CD8-positive, alpha-beta memory T cell (primary cell): ENCODE data around the gene CMBL. TPM values are rescaled to one million over a fixed set of nuclear protein-coding genes. Genes with fewer than 3 reads are reported as not detected.

Experiments
- CTCF ChIA-PET: fragments of 350-600 bp; sonication (Branson Sonifier 250); formaldehyde crosslinking; loops from one replicate; lab custom pipeline; 2021; ENCODE audit warnings: antibody characterized with exemption; lab: Charles Lee
- POLR2A ChIA-PET: fragments of 350-600 bp; sonication (Branson Sonifier 250); formaldehyde crosslinking; loops from one replicate; lab custom pipeline; 2021; ENCODE audit warnings: antibody characterized with exemption; lab: Charles Lee
- DNase-seq, 5 donors: peaks; one replicate each; pipeline versions ENCODE4 v3.0.0 to v3.0.0-alpha.2; 2020 to 2022; ENCODE audit warnings: mixed read lengths in 1 of 5
- H3K27ac ChIP-seq: one replicate; pipeline ENCODE4 v1.7.0; 2013; ENCODE audit warnings: low read depth, mild to moderate bottlenecking, low read length, moderate library complexity
- H3K27me3 ChIP-seq: 2 replicates; pipeline ENCODE4 v1.7.0; 2013; ENCODE audit warnings: low read length, mild to moderate bottlenecking; ENCODE audit not compliant: insufficient read depth, poor library complexity, severe bottlenecking
- H3K36me3 ChIP-seq: 2 replicates; pipeline ENCODE4 v1.7.0; 2013; ENCODE audit warnings: mild to moderate bottlenecking, low read length, moderate library complexity; ENCODE audit not compliant: insufficient read depth
- H3K4me1 ChIP-seq: 2 replicates; pipeline ENCODE4 v1.7.0; 2013; ENCODE audit warnings: mild to moderate bottlenecking, low read length, moderate library complexity; ENCODE audit not compliant: insufficient read depth
- H3K4me3 ChIP-seq: 2 replicates; pipeline ENCODE4 v1.7.0; 2013; ENCODE audit warnings: mild to moderate bottlenecking, low read length
- H3K9me3 ChIP-seq: 2 replicates; pipeline ENCODE4 v1.7.0; 2013; ENCODE audit warnings: mild to moderate bottlenecking, low read length
- H3K27ac Mint-ChIP-seq, 8 donors: one replicate each; pipeline ENCODE4 v1.8.0; 2020 to 2021; ENCODE audit warnings: mixed read lengths in 8 of 8, mild to moderate bottlenecking in 6 of 8, inconsistent platforms in 3 of 8, moderate library complexity in 3 of 8
- H3K27me3 Mint-ChIP-seq, 2 donors: one replicate each; pipeline ENCODE4 v1.8.0; 2020 to 2021; ENCODE audit warnings: mixed read lengths in 2 of 2, mild to moderate bottlenecking in 1 of 2, moderate library complexity in 1 of 2
- H3K36me3 Mint-ChIP-seq, 3 donors: one replicate each; pipeline ENCODE4 v1.8.0; 2020 to 2021; ENCODE audit warnings: mixed read lengths in 3 of 3, inconsistent platforms in 1 of 3, mild to moderate bottlenecking in 1 of 3
- H3K4me1 Mint-ChIP-seq, 3 donors: one replicate each; pipeline ENCODE4 v1.8.0; 2020 to 2021; ENCODE audit warnings: mixed read lengths in 3 of 3, inconsistent platforms in 1 of 3, mild to moderate bottlenecking in 1 of 3
- H3K4me3 Mint-ChIP-seq, 7 donors: one replicate each; pipeline ENCODE4 v1.8.0; 2020 to 2021; ENCODE audit warnings: mixed read lengths in 7 of 7, mild to moderate bottlenecking in 6 of 7, moderate library complexity in 4 of 7, inconsistent platforms in 2 of 7
- H3K9me3 Mint-ChIP-seq, 5 donors: one replicate each; pipeline ENCODE4 v1.8.0; 2020 to 2022; ENCODE audit warnings: mixed read lengths in 5 of 5, mild to moderate bottlenecking in 3 of 5, moderate library complexity in 2 of 5, inconsistent platforms in 1 of 5
- polyA plus RNA-seq: library from polyadenylated mRNA; unstranded; fragments of 300-500 nt; fragmentation: Illumina TruSeq; gene quantifications from one replicate; pipeline ENCODE4 v1.2.3, GENCODE V29; 2021
- total RNA-seq, 2 experiments: library from RNA; stranded (reverse); gene quantifications; one replicate each; pipeline ENCODE4 v1.2.3, GENCODE V29; 2021

CMBL gene
- total and polyA plus RNA-seq, 3 experiments from 2014 or later, result 0.97 to 3.8 (median 3.7) TPM

- H3K4me1 ChIP-seq, result peaks cover 7% of the 10 kb centered on the region
- no peak overlapping the region for H3K27ac ChIP-seq
- no peaks in the 10 kb centered on the region for H3K27me3 ChIP-seq
- Mint-ChIP-seq H3K27ac (no peak overlapping the region), H3K4me1 (peaks cover 16 to 24% (median 21%) of the 10 kb centered on the region in 3 donors), H3K9me3 (no peaks in the 10 kb centered on the region), H3K36me3 (peaks cover 0 to 5% (median 4%) of the 10 kb centered on the region in 3 donors), H3K4me3 (no peak overlapping the region), H3K27me3 (peaks cover 0 to 3% of the 10 kb centered on the region in 2 donors)
- no peaks in the 10 kb centered on the region for H3K9me3 ChIP-seq
- no peak for DNase-seq
- POLR2A ChIA-PET, result no interaction called here
- H3K36me3 ChIP-seq, result no peaks in the 10 kb centered on the region
- CTCF ChIA-PET, result no interaction called here
- H3K4me3 ChIP-seq, result no peak overlapping the region
Measured at GRCh38 chr5:10244342-10244944, 63.3 kb downstream of the CMBL start.

DNA sequence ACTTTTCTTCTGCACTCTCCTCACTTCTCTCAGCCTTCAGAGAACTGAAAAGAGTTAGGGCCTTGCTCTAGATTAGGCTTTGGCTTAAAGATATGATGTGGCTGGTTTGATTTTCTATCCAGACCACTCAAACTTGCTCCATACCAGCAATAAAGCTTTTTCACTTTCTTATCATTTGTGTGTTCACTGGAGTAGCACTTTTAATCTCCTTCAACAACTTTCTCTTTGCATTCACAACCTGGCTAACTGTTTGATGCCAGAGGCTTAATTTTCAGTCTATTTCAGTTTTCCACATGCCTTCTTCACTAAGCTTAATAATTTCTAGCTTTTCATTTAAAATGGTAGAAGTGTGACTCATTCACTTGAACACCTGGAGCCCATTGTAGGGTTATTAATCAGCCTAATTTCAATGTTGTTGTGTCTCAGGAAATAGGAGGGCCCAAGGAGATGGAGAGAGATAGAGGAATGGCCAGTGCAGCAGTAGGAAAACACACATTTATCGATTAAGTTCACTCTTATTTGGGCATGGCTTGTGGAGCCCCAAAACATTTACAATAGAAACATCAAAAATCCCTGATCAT, 64.0 kb downstream of the CMBL start:
- CTCF ChIA-PET, result no interaction called here
- Mint-ChIP-seq H3K4me3 (no peak overlapping the region), H3K27ac (no peak overlapping the region), H3K9me3 (no peaks in the 10 kb centered on the region), H3K4me1 (peaks cover 11 to 18% (median 14%) of the 10 kb centered on the region in 3 donors), H3K27me3 (peaks cover 0 to 2% of the 10 kb centered on the region in 2 donors), H3K36me3 (peaks cover 0 to 7% (median 5%) of the 10 kb centered on the region in 3 donors)
- DNase-seq, result no peak
- no peaks in the 10 kb centered on the region for H3K36me3 ChIP-seq
- no peaks in the 10 kb centered on the region for H3K9me3 ChIP-seq
- H3K4me3 ChIP-seq, result no peak overlapping the region
- H3K27me3 ChIP-seq, result no peaks in the 10 kb centered on the region
- peaks cover 4% of the 10 kb centered on the region for H3K4me1 ChIP-seq
- POLR2A ChIA-PET, result no interaction called here
- no peak overlapping the region for H3K27ac ChIP-seq

- Mint-ChIP-seq H3K27me3 (no peaks in the 10 kb centered on the region), H3K27ac (no peak overlapping the region), H3K4me1 (peaks cover 0 to 2% (median 0%) of the 10 kb centered on the region in 3 donors), H3K9me3 (no peaks in the 10 kb centered on the region), H3K36me3 (peaks cover 16 to 57% (median 16%) of the 10 kb centered on the region in 3 donors), H3K4me3 (no peak overlapping the region)
- ChIA-PET POLR2A (interaction anchor here (0.6 kb wide), 1 partner anchor 11 kb away, joined by 3 read pairs; no protein-coding TSS in a partner anchor), CTCF (no interaction called here)
- no peak overlapping the region for H3K4me3 ChIP-seq
- no peak for DNase-seq
- H3K27ac ChIP-seq, result no peak overlapping the region
- H3K36me3 ChIP-seq, result no peaks in the 10 kb centered on the region
- no peaks in the 10 kb centered on the region for H3K4me1 ChIP-seq
- no peaks in the 10 kb centered on the region for H3K9me3 ChIP-seq
- H3K27me3 ChIP-seq, result no peaks in the 10 kb centered on the region
Measured at GRCh38 chr5:10235350-10235749, 72.4 kb downstream of the CMBL start.

GRCh38 chr5:10233505-10233904, 74.2 kb downstream of the CMBL start:
- Histone ChIP-seq H3K27ac (no peak overlapping the region), H3K36me3 (no peaks in the 10 kb centered on the region), H3K27me3 (no peaks in the 10 kb centered on the region), H3K9me3 (no peaks in the 10 kb centered on the region), H3K4me3 (no peak overlapping the region), H3K4me1 (no peaks in the 10 kb centered on the region)
- H3K36me3 Mint-ChIP-seq, result peaks cover 16 to 61% (median 20%) of the 10 kb centered on the region in 3 donors
- H3K4me3 Mint-ChIP-seq, result no peak overlapping the region
- ChIA-PET CTCF (no interaction called here), POLR2A (no interaction called here)
- H3K4me1 Mint-ChIP-seq, result peaks cover 0 to 2% (median 0%) of the 10 kb centered on the region in 3 donors
- no peak for DNase-seq
- no peak overlapping the region for H3K27ac Mint-ChIP-seq
- H3K9me3 Mint-ChIP-seq, result no peaks in the 10 kb centered on the region
- H3K27me3 Mint-ChIP-seq, result no peaks in the 10 kb centered on the region

DNA sequence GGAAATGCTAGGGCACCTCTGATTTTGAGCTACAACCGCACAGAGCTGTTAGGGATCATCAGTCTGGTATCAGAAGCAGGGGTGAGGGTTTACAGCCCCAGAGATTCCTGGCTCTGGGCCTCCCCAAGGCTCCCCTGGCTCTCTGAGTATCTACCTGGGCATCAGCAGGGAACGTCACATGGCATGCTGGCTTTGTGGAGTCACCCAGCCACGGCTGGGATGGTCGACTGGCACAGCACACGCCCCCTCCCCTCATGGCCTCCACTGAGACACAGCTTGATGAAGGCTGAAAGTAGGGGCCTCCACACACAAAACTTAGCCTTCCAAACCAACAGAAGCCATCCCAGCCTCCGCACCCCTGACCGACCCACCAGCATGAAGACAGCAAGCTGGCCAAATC, 74.7 kb downstream of the CMBL start:
- Histone ChIP-seq H3K27ac (no peak overlapping the region), H3K4me1 (no peaks in the 10 kb centered on the region), H3K36me3 (no peaks in the 10 kb centered on the region), H3K9me3 (no peaks in the 10 kb centered on the region), H3K4me3 (no peak overlapping the region), H3K27me3 (no peaks in the 10 kb centered on the region)
- no peak overlapping the region for H3K4me3 Mint-ChIP-seq
- H3K27ac Mint-ChIP-seq, result no peak overlapping the region
- no peaks in the 10 kb centered on the region for H3K27me3 Mint-ChIP-seq
- no peaks in the 10 kb centered on the region for H3K9me3 Mint-ChIP-seq
- H3K4me1 Mint-ChIP-seq, result peaks cover 0 to 2% (median 0%) of the 10 kb centered on the region in 3 donors
- CTCF ChIA-PET, result no interaction called here
- POLR2A ChIA-PET, result no interaction called here
- H3K36me3 Mint-ChIP-seq, result peaks cover 16 to 57% (median 20%) of the 10 kb centered on the region in 3 donors
- DNase-seq, result no peak

DNA sequence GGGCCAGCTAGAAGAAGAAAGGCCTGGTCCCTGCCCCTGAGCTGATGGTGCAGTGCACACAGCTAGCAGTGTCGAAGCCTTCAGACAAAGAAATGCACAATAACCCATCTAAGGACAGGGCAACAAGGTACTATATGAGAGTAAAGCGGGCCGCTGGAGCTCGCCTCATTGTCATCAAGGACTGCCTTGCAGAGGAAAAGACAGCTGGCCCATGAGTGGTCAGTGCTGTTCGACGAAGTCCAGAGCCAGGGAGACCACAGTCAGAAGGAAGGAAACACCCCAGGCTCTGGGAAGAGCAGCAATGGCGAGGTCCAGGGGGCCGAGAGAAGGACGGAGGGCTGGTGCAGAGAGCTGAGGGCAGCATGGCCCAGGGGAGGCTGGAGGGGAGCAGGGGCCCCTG, 75.3 kb downstream of the CMBL start:
- CTCF ChIA-PET, result no interaction called here
- no peaks in the 10 kb centered on the region for H3K27me3 Mint-ChIP-seq
- H3K4me1 ChIP-seq, result no peaks in the 10 kb centered on the region
- H3K36me3 Mint-ChIP-seq, result peaks cover 15 to 54% (median 19%) of the 10 kb centered on the region in 3 donors
- peaks cover 0 to 2% (median 0%) of the 10 kb centered on the region in 3 donors for H3K4me1 Mint-ChIP-seq
- peak overlapping the region in 1 of 8 donors; percentile 60 for H3K27ac Mint-ChIP-seq
- H3K9me3 Mint-ChIP-seq, result no peaks in the 10 kb centered on the region
- H3K4me3 Mint-ChIP-seq, result no peak overlapping the region
- no peaks in the 10 kb centered on the region for H3K36me3 ChIP-seq
- no peaks in the 10 kb centered on the region for H3K27me3 ChIP-seq
- H3K27ac ChIP-seq, result no peak overlapping the region
- POLR2A ChIA-PET, result no interaction called here
- no peaks in the 10 kb centered on the region for H3K9me3 ChIP-seq
- DNase-seq, result no peak
- H3K4me3 ChIP-seq, result no peak overlapping the region

GRCh38 chr5:10229306-10230048, 78.2 kb downstream of the CMBL start:
- ChIA-PET POLR2A (no interaction called here), CTCF (no interaction called here)
- H3K36me3 Mint-ChIP-seq, result peaks cover 19 to 52% (median 32%) of the 10 kb centered on the region in 3 donors
- no peak overlapping the region for H3K4me3 Mint-ChIP-seq
- H3K9me3 Mint-ChIP-seq, result peaks cover 0 to 11% (median 9%) of the 10 kb centered on the region in 5 donors
- H3K27me3 Mint-ChIP-seq, result no peaks in the 10 kb centered on the region
- Histone ChIP-seq H3K36me3 (no peaks in the 10 kb centered on the region), H3K27me3 (no peaks in the 10 kb centered on the region), H3K4me1 (no peaks in the 10 kb centered on the region), H3K4me3 (no peak overlapping the region), H3K27ac (no peak overlapping the region), H3K9me3 (no peaks in the 10 kb centered on the region)
- no peak for DNase-seq
- no peak overlapping the region for H3K27ac Mint-ChIP-seq
- H3K4me1 Mint-ChIP-seq, result no peaks in the 10 kb centered on the region

- peaks cover 19 to 45% (median 41%) of the 10 kb centered on the region in 3 donors for H3K36me3 Mint-ChIP-seq
- ChIA-PET CTCF (no interaction called here), POLR2A (no interaction called here)
- peaks cover 0 to 15% (median 11%) of the 10 kb centered on the region in 5 donors for H3K9me3 Mint-ChIP-seq
- no peaks in the 10 kb centered on the region for H3K27me3 ChIP-seq
- H3K36me3 ChIP-seq, result no peaks in the 10 kb centered on the region
- no peak overlapping the region for H3K27ac ChIP-seq
- H3K4me3 Mint-ChIP-seq, result no peak overlapping the region
- no peak overlapping the region for H3K4me3 ChIP-seq
- peaks cover 0 to 1% of the 10 kb centered on the region in 2 donors for H3K27me3 Mint-ChIP-seq
- no peaks in the 10 kb centered on the region for H3K9me3 ChIP-seq
- no peak for DNase-seq
- H3K4me1 Mint-ChIP-seq, result no peaks in the 10 kb centered on the region
- H3K27ac Mint-ChIP-seq, result no peak overlapping the region
- H3K4me1 ChIP-seq, result no peaks in the 10 kb centered on the region
Measured at GRCh38 chr5:10228288-10228687, 79.4 kb downstream of the CMBL start.
